GM23338 (cell line): ENCODE data around the gene NUCB2. TPM values are rescaled to one million over a fixed set of nuclear protein-coding genes. Genes with fewer than 3 reads are reported as not detected.

Source experiments
- ATAC-seq: fragments of 200-7000 bp; cut with Tn5 transposase; 3 replicates; pipeline ENCODE4 v1.9.1; 2020
- DNase-seq: peaks from one replicate; pipeline ENCODE4 v3.0.0-alpha.2; 2015; ENCODE audit warnings: low spot score
- H2AFZ ChIP-seq: fragments of 200-600 bp; sonication (generic); 2 replicates; pipeline ENCODE4 v1.8.0; 2016; ENCODE audit warnings: antibody characterized with exemption, mild to moderate bottlenecking, moderate library complexity
- H3F3A ChIP-seq: fragments of 200-600 bp; sonication (generic); replicated peaks from 2 replicates; pipeline ENCODE4 v1.8.0; 2017; ENCODE audit warnings: antibody characterized with exemption, mixed run types, low read depth
- H3K27ac ChIP-seq: fragments of 200-600 bp; sonication (generic); 2 replicates; pipeline ENCODE4 v1.6.1; 2016; ENCODE audit warnings: low read depth
- H3K27me3 ChIP-seq: fragments of 200-600 bp; sonication (generic); 2 replicates; pipeline ENCODE4 v1.8.0; 2016; ENCODE audit warnings: mild to moderate bottlenecking, mixed run types, moderate library complexity; ENCODE audit not compliant: insufficient read depth
- H3K36me3 ChIP-seq: fragments of 200-600 bp; sonication (generic); 2 replicates; pipeline ENCODE4 v1.8.0; 2016; ENCODE audit warnings: mild to moderate bottlenecking; ENCODE audit not compliant: insufficient read depth
- H3K4me1 ChIP-seq: fragments of 200-600 bp; sonication (generic); 2 replicates; pipeline ENCODE4 v1.8.0; 2016; ENCODE audit warnings: mild to moderate bottlenecking, moderate library complexity; ENCODE audit not compliant: insufficient read depth
- H3K4me2 ChIP-seq: fragments of 200-600 bp; sonication (generic); 2 replicates; pipeline ENCODE4 v1.7.1; 2017; ENCODE audit warnings: mixed run types
- H3K4me3 ChIP-seq: fragments of 200-600 bp; sonication (generic); 2 replicates; pipeline ENCODE4 v1.6.1; 2016; ENCODE audit warnings: mixed run types
- H3K79me2 ChIP-seq: fragments of 200-600 bp; sonication (generic); replicated peaks from 2 replicates; pipeline ENCODE4 v1.8.0; 2017; ENCODE audit warnings: mild to moderate bottlenecking; ENCODE audit not compliant: insufficient read depth
- H3K9me2 ChIP-seq: fragments of 200-600 bp; sonication (generic); 2 replicates; pipeline ENCODE4 v1.8.0; 2017; ENCODE audit not compliant: insufficient read depth
- H4K20me1 ChIP-seq: fragments of 200-600 bp; sonication (generic); replicated peaks from 2 replicates; pipeline ENCODE4 v1.8.0; 2017; ENCODE audit warnings: mild to moderate bottlenecking; ENCODE audit not compliant: insufficient read depth
- H3K27ac Mint-ChIP-seq: 2 replicates; pipeline ENCODE4 v1.8.0; 2020; ENCODE audit warnings: inconsistent platforms, mild to moderate bottlenecking, moderate library complexity, mixed read lengths
- H3K27me3 Mint-ChIP-seq: 3 replicates; pipeline ENCODE4 v1.8.0; 2022; ENCODE audit warnings: low read depth, mild to moderate bottlenecking, moderate library complexity, mixed read lengths, inconsistent platforms; ENCODE audit not compliant: insufficient read depth, poor library complexity
- H3K36me3 Mint-ChIP-seq: 3 replicates; pipeline ENCODE4 v1.8.0; 2021; ENCODE audit warnings: low read depth, mild to moderate bottlenecking, inconsistent platforms, moderate library complexity, mixed read lengths
- H3K4me1 Mint-ChIP-seq: 3 replicates; pipeline ENCODE4 v1.8.0; 2020; ENCODE audit warnings: mild to moderate bottlenecking, inconsistent platforms, mixed read lengths
- H3K4me3 Mint-ChIP-seq: 3 replicates; pipeline ENCODE4 v1.8.0; 2021; ENCODE audit warnings: moderate library complexity, mild to moderate bottlenecking, inconsistent platforms, mixed read lengths
- H3K9me3 Mint-ChIP-seq: 3 replicates; pipeline ENCODE4 v1.8.0; 2020; ENCODE audit warnings: moderate library complexity, mild to moderate bottlenecking, inconsistent platforms, mixed read lengths
- CREB1 ChIP-seq: fragments of 250-450 bp; sonication (Bioruptor Pico); IDR thresholded peaks from 2 replicates; pipeline ENCODE4 v1.5.0; 2020; ENCODE audit warnings: low read depth, mild to moderate bottlenecking, moderate library complexity
- EZH2 ChIP-seq: fragments of 200-600 bp; sonication (generic); IDR thresholded peaks from one replicate; pipeline ENCODE4 v1.8.0; 2017; ENCODE audit warnings: antibody characterized with exemption, mild to moderate bottlenecking, low read depth; ENCODE audit not compliant: unreplicated experiment
- EZH2phosphoT487 ChIP-seq: fragments of 200-600 bp; sonication (generic); IDR thresholded peaks from one replicate; pipeline ENCODE4 v1.8.1; 2018; ENCODE audit warnings: antibody characterized with exemption; ENCODE audit not compliant: unreplicated experiment
- JUNB ChIP-seq: IDR thresholded peaks from one replicate; pipeline ENCODE4 v1.6.1; 2016; ENCODE audit warnings: antibody characterized with exemption; ENCODE audit not compliant: unreplicated experiment
- NANOG ChIP-seq: IDR thresholded peaks from 2 replicates; pipeline ENCODE4 v1.6.1; 2016; ENCODE audit warnings: antibody characterized with exemption, borderline replicate concordance
- POLR2AphosphoS5 ChIP-seq: IDR thresholded peaks from 2 replicates; pipeline ENCODE4 v1.6.1; 2016; ENCODE audit warnings: antibody characterized with exemption, low read depth
- STAT1 ChIP-seq: IDR thresholded peaks from one replicate; pipeline ENCODE4 v1.6.1; 2016; ENCODE audit warnings: antibody characterized with exemption; ENCODE audit not compliant: unreplicated experiment
- ZNF114 ChIP-seq: fragments of 250-450 bp; sonication (Bioruptor Pico); IDR thresholded peaks from 2 replicates; pipeline ENCODE4 v1.5.0; 2020; ENCODE audit warnings: mild to moderate bottlenecking, moderate library complexity
- ZNF331 ChIP-seq: fragments of 250-450 bp; sonication (Bioruptor Pico); IDR thresholded peaks from 2 replicates; pipeline ENCODE4 v1.5.0; 2020; ENCODE audit warnings: low read depth, mild to moderate bottlenecking, moderate library complexity
- polyA plus RNA-seq: library from polyadenylated mRNA; unstranded; fragments of >200 nt; fragmentation: Nextera tagmentation; extraction: Ambion mirVana; gene quantifications from 2 replicates; pipeline ENCODE4 v1.2.1, GENCODE V29; 2016
- total RNA-seq: library from RNA; depleted of rRNA; stranded (reverse); fragments of >200 nt; shearing (Covaris generic); gene quantifications from 2 replicates; pipeline ENCODE4 v1.2.3, GENCODE V29; 2014
- TF ChIP-seq, protein P1 (sequence below): IDR thresholded peaks from 2 replicates; pipeline ENCODE4 v1.6.1; 2016; ENCODE audit warnings: antibody characterized with exemption
- TF ChIP-seq, protein P2 (sequence below): IDR thresholded peaks from one replicate; pipeline ENCODE4 v1.6.1; 2018; ENCODE audit warnings: antibody characterized with exemption; ENCODE audit not compliant: unreplicated experiment
- TF ChIP-seq, protein P3 (sequence below), 2 experiments: fragments of 200-600 bp in 1 of 2; sonication (generic) in 1 of 2; conservative IDR thresholded peaks; 2 replicates each; pipeline versions ENCODE4 v1.5.1 to v1.6.1; 2016 to 2017; ENCODE audit warnings: antibody characterized with exemption in 2 of 2, low read depth in 2 of 2, mild to moderate bottlenecking in 2 of 2, moderate library complexity in 1 of 2

NUCB2 gene
- total and polyA plus RNA-seq, 2 experiments from 2014 or later: 16.6 to 86.9 TPM

DNA sequence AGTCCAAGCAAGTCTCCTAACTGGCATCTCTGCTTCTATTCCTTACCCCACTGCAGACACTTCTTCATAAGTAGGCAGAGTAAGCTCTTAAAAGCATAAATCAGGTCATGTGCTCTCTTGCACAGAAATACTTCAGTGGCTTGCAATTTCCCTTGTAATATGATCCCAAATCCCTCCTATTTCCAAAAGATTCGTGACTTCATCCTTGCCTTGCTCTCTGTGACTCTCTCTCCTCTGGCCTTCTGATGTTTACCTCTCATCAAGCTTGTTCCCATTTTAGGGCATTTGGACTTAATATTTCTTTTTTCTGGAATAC, 37.7 kb downstream of the NUCB2 start (continued):
- TF ChIP-seq, protein P1, sequence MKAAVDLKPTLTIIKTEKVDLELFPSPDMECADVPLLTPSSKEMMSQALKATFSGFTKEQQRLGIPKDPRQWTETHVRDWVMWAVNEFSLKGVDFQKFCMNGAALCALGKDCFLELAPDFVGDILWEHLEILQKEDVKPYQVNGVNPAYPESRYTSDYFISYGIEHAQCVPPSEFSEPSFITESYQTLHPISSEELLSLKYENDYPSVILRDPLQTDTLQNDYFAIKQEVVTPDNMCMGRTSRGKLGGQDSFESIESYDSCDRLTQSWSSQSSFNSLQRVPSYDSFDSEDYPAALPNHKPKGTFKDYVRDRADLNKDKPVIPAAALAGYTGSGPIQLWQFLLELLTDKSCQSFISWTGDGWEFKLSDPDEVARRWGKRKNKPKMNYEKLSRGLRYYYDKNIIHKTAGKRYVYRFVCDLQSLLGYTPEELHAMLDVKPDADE: no peak
- TF ChIP-seq ZNF114 (CRISPR knock-in tag) (no peak), POLR2AphosphoS5 (no peak), EZH2phosphoT487 (no peak)
- TF ChIP-seq, protein P2, sequence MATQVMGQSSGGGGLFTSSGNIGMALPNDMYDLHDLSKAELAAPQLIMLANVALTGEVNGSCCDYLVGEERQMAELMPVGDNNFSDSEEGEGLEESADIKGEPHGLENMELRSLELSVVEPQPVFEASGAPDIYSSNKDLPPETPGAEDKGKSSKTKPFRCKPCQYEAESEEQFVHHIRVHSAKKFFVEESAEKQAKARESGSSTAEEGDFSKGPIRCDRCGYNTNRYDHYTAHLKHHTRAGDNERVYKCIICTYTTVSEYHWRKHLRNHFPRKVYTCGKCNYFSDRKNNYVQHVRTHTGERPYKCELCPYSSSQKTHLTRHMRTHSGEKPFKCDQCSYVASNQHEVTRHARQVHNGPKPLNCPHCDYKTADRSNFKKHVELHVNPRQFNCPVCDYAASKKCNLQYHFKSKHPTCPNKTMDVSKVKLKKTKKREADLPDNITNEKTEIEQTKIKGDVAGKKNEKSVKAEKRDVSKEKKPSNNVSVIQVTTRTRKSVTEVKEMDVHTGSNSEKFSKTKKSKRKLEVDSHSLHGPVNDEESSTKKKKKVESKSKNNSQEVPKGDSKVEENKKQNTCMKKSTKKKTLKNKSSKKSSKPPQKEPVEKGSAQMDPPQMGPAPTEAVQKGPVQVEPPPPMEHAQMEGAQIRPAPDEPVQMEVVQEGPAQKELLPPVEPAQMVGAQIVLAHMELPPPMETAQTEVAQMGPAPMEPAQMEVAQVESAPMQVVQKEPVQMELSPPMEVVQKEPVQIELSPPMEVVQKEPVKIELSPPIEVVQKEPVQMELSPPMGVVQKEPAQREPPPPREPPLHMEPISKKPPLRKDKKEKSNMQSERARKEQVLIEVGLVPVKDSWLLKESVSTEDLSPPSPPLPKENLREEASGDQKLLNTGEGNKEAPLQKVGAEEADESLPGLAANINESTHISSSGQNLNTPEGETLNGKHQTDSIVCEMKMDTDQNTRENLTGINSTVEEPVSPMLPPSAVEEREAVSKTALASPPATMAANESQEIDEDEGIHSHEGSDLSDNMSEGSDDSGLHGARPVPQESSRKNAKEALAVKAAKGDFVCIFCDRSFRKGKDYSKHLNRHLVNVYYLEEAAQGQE: no peak
- TF ChIP-seq, protein P3, sequence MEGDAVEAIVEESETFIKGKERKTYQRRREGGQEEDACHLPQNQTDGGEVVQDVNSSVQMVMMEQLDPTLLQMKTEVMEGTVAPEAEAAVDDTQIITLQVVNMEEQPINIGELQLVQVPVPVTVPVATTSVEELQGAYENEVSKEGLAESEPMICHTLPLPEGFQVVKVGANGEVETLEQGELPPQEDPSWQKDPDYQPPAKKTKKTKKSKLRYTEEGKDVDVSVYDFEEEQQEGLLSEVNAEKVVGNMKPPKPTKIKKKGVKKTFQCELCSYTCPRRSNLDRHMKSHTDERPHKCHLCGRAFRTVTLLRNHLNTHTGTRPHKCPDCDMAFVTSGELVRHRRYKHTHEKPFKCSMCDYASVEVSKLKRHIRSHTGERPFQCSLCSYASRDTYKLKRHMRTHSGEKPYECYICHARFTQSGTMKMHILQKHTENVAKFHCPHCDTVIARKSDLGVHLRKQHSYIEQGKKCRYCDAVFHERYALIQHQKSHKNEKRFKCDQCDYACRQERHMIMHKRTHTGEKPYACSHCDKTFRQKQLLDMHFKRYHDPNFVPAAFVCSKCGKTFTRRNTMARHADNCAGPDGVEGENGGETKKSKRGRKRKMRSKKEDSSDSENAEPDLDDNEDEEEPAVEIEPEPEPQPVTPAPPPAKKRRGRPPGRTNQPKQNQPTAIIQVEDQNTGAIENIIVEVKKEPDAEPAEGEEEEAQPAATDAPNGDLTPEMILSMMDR (conservative IDR thresholded peaks at IDR 0.05; ENCODE audit: low read depth in 2 of 2): no peak

DNA sequence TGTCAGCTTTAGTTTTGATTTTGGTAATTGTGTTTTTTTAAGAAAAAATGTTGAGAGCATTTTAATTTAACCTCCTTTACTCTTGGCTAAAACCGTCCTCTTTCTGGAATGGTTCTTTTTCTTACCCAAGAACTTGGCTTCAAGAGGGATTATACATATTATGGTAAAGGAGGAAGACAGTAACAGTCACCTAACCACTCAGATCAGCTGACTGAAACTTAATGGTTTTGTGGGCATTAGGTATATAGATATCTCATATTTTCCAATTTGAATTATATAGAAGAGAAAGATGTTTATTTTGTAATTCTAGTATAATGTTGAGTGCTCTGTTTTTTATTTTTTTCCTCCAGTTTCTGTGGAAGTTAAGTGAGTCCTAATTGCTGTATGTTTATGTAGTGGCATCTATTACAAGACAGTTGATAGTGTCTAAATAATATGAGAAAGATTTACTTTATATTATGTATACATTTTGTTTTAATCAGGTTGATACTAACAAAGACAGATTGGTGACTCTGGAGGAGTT, 38.4 kb downstream of the NUCB2 start:
- Histone ChIP-seq H3F3A (no peaks in the 10 kb centered on the region), H3K4me1 (peaks cover 4% of the 10 kb centered on the region; the same call in 1 of the 2 replicates), H2AFZ (no peak overlapping the region), H3K27ac (no peak overlapping the region), H3K9me2 (no peaks in the 10 kb centered on the region), H3K79me2 (no peaks in the 10 kb centered on the region), H4K20me1 (no peaks in the 10 kb centered on the region), H3K27me3 (no peaks in the 10 kb centered on the region), H3K4me2 (no peak overlapping the region), H3K36me3 (no peaks in the 10 kb centered on the region), H3K4me3 (no peak overlapping the region)
- no peak for ATAC-seq
- Mint-ChIP-seq H3K9me3 (no peaks in the 10 kb centered on the region), H3K4me3 (no peak overlapping the region), H3K36me3 (no peaks in the 10 kb centered on the region), H3K27me3 (no peaks in the 10 kb centered on the region), H3K27ac (no peak overlapping the region), H3K4me1 (no peaks in the 10 kb centered on the region)
- DNase-seq: no peak
- TF ChIP-seq EZH2 (no peak), ZNF114 (CRISPR knock-in tag) (no peak), NANOG (no peak), POLR2AphosphoS5 (no peak), STAT1 (no peak), JUNB (no peak), ZNF331 (CRISPR knock-in tag) (no peak), CREB1 (CRISPR knock-in tag) (no peak), EZH2phosphoT487 (no peak)
- TF ChIP-seq, protein P1: no peak
- TF ChIP-seq, protein P2: no peak
- TF ChIP-seq, protein P3 (conservative IDR thresholded peaks at IDR 0.05; ENCODE audit: low read depth in 2 of 2): no peak
